Measurements from ENCODE around the gene TNRC6C. TPM values are rescaled to one million over a fixed set of nuclear protein-coding genes. Genes with fewer than 3 reads are reported as not detected.

TNRC6C gene
- total and polyA plus RNA-seq, 2 experiments from 2014 or later = 10.1 to 16.6 TPM

- TF ChIP-seq, protein P1, sequence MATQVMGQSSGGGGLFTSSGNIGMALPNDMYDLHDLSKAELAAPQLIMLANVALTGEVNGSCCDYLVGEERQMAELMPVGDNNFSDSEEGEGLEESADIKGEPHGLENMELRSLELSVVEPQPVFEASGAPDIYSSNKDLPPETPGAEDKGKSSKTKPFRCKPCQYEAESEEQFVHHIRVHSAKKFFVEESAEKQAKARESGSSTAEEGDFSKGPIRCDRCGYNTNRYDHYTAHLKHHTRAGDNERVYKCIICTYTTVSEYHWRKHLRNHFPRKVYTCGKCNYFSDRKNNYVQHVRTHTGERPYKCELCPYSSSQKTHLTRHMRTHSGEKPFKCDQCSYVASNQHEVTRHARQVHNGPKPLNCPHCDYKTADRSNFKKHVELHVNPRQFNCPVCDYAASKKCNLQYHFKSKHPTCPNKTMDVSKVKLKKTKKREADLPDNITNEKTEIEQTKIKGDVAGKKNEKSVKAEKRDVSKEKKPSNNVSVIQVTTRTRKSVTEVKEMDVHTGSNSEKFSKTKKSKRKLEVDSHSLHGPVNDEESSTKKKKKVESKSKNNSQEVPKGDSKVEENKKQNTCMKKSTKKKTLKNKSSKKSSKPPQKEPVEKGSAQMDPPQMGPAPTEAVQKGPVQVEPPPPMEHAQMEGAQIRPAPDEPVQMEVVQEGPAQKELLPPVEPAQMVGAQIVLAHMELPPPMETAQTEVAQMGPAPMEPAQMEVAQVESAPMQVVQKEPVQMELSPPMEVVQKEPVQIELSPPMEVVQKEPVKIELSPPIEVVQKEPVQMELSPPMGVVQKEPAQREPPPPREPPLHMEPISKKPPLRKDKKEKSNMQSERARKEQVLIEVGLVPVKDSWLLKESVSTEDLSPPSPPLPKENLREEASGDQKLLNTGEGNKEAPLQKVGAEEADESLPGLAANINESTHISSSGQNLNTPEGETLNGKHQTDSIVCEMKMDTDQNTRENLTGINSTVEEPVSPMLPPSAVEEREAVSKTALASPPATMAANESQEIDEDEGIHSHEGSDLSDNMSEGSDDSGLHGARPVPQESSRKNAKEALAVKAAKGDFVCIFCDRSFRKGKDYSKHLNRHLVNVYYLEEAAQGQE (IDR thresholded peaks at IDR 0.05; ENCODE audit: unreplicated experiment) = no peak
- TF ChIP-seq EZH2 (IDR thresholded peaks at IDR 0.05; ENCODE audit: low read depth, unreplicated experiment) (no peak), ZNF331 (CRISPR knock-in tag; IDR thresholded peaks at IDR 0.05; ENCODE audit: low read depth) (no peak), NANOG (IDR thresholded peaks at IDR 0.05; ENCODE audit: borderline replicate concordance) (no peak), STAT1 (IDR thresholded peaks at IDR 0.05; ENCODE audit: unreplicated experiment) (no peak)
- TF ChIP-seq, protein P2, sequence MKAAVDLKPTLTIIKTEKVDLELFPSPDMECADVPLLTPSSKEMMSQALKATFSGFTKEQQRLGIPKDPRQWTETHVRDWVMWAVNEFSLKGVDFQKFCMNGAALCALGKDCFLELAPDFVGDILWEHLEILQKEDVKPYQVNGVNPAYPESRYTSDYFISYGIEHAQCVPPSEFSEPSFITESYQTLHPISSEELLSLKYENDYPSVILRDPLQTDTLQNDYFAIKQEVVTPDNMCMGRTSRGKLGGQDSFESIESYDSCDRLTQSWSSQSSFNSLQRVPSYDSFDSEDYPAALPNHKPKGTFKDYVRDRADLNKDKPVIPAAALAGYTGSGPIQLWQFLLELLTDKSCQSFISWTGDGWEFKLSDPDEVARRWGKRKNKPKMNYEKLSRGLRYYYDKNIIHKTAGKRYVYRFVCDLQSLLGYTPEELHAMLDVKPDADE (IDR thresholded peaks at IDR 0.05) = no peak
Observed at GRCh38 chr17:78107976-78108725, 149.6 kb downstream of the TNRC6C start (continued).

DNA sequence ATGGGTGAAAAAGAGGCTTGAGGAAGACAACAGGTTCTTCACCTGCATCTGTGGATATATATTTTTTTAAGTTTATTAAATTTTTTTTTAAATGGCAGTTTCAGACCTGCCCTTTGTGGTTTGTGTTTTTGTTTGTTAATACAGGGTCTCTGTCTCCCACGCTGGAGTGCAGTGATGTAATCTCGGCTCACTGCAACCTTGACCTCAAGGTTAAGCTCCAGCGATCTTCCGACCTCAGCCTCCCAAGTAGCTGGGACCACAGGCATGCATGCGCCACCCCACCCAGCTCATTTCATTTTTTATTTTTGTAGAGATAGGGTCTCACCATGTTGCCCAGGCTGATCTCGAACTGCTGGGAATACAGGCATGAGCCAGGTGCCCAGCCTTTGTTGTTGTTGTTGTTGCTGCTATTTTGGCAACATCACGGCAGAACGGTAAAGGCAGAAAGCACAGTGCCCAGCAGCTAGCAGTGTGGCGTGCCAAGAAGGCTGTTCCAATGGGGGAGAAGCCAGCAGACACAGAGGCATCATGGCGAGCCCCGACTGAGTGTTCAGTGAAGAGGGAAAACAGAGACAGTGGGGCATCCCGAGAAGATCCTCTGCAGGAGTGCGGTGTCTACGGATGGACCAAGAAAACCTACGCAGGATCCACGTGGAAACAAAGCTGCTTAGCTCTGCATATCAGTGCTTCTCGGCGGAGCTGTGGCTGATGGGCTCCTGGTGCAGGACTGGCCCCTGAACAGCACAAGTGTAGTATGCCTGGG lies 150.4 kb downstream of the TNRC6C start:
- H3K36me3 Mint-ChIP-seq (ENCODE audit: low read depth) = peaks cover 25% of the 10 kb centered on the region
- H2AFZ ChIP-seq = no peak overlapping the region
- H3F3A ChIP-seq (replicated peaks; ENCODE audit: low read depth) = 0 out of 2 replicates have a peak, but pooled peaks cover 3% of the 10 kb centered on the region
- TF ChIP-seq CREB1 (CRISPR knock-in tag; IDR thresholded peaks at IDR 0.05; ENCODE audit: low read depth) (no peak), EZH2 (IDR thresholded peaks at IDR 0.05; ENCODE audit: low read depth, unreplicated experiment) (no peak), ZNF331 (CRISPR knock-in tag; IDR thresholded peaks at IDR 0.05; ENCODE audit: low read depth) (no peak), POLR2AphosphoS5 (IDR thresholded peaks at IDR 0.05; ENCODE audit: low read depth) (no peak), NANOG (IDR thresholded peaks at IDR 0.05; ENCODE audit: borderline replicate concordance) (no peak), STAT1 (IDR thresholded peaks at IDR 0.05; ENCODE audit: unreplicated experiment) (no peak), EZH2phosphoT487 (IDR thresholded peaks at IDR 0.05; ENCODE audit: unreplicated experiment) (no peak)
- TF ChIP-seq, protein P1 (IDR thresholded peaks at IDR 0.05; ENCODE audit: unreplicated experiment) = no peak
- TF ChIP-seq, protein P3, sequence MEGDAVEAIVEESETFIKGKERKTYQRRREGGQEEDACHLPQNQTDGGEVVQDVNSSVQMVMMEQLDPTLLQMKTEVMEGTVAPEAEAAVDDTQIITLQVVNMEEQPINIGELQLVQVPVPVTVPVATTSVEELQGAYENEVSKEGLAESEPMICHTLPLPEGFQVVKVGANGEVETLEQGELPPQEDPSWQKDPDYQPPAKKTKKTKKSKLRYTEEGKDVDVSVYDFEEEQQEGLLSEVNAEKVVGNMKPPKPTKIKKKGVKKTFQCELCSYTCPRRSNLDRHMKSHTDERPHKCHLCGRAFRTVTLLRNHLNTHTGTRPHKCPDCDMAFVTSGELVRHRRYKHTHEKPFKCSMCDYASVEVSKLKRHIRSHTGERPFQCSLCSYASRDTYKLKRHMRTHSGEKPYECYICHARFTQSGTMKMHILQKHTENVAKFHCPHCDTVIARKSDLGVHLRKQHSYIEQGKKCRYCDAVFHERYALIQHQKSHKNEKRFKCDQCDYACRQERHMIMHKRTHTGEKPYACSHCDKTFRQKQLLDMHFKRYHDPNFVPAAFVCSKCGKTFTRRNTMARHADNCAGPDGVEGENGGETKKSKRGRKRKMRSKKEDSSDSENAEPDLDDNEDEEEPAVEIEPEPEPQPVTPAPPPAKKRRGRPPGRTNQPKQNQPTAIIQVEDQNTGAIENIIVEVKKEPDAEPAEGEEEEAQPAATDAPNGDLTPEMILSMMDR (conservative IDR thresholded peaks at IDR 0.05; ENCODE audit: low read depth in 2 of 2) = no peak
- TF ChIP-seq, protein P2 (IDR thresholded peaks at IDR 0.05) = no peak
- ATAC-seq (no peak), DNase-seq (ENCODE audit: low spot score) (no peak)
- H3K27me3 ChIP-seq (ENCODE audit: insufficient read depth) = no peaks in the 10 kb centered on the region
- H3K36me3 ChIP-seq (ENCODE audit: insufficient read depth) = peaks cover 6% of the 10 kb centered on the region; the same call in 1 of the 2 replicates
- 0 out of 2 replicates have a peak overlapping the region, but pooled peaks have one; percentile 39 for H3K27ac ChIP-seq (ENCODE audit: low read depth)
- H3K27me3 Mint-ChIP-seq (ENCODE audit: insufficient read depth, low read depth, poor library complexity) = peaks cover 12% of the 10 kb centered on the region
- no peaks in the 10 kb centered on the region for H3K9me2 ChIP-seq (ENCODE audit: insufficient read depth)
- no peak overlapping the region for H3K4me3 ChIP-seq
- peaks cover 11% of the 10 kb centered on the region for H3K4me1 ChIP-seq (ENCODE audit: insufficient read depth)
- no peak overlapping the region for H3K4me3 Mint-ChIP-seq
- no peaks in the 10 kb centered on the region; the same call in 2 of the 3 replicates for H3K9me3 Mint-ChIP-seq
- H3K79me2 ChIP-seq (replicated peaks; ENCODE audit: insufficient read depth) = no peaks in the 10 kb centered on the region
- no peaks in the 10 kb centered on the region; the same call in 1 of the 2 replicates for H4K20me1 ChIP-seq (replicated peaks; ENCODE audit: insufficient read depth)
- H3K4me1 Mint-ChIP-seq = peaks cover 5% of the 10 kb centered on the region
- H3K27ac Mint-ChIP-seq = no peak overlapping the region
- H3K4me2 ChIP-seq = no peak overlapping the region

All from GM23338 (cell line).